Fibroblast of lung (primary cell): ENCODE data around the gene EYS. TPM values are rescaled to one million over a fixed set of nuclear protein-coding genes. Genes with fewer than 3 reads are reported as not detected.

Source experiments
- DNase-seq, 2 donors: peaks; one replicate each; pipeline versions ENCODE4 v3.0.0 to v3.0.0-alpha.2; 2010; ENCODE audit warnings: low read depth in 2 of 2
- H2AFZ ChIP-seq: 2 replicates; pipeline ENCODE4 v1.5.1; 2012; ENCODE audit warnings: low read length, control low read depth, inconsistent platforms
- H3K27ac ChIP-seq: 2 replicates; pipeline ENCODE4 v1.5.1; 2011; ENCODE audit warnings: low read length, control low read depth; ENCODE audit not compliant: insufficient read depth
- H3K27me3 ChIP-seq: 2 replicates; pipeline ENCODE4 v1.5.1; 2011; ENCODE audit warnings: mild to moderate bottlenecking, low read length; ENCODE audit not compliant: control insufficient read depth, insufficient read depth
- H3K36me3 ChIP-seq: 2 replicates; pipeline ENCODE4 v1.5.1; 2011; ENCODE audit warnings: low read length; ENCODE audit not compliant: control insufficient read depth, insufficient read depth
- H3K4me1 ChIP-seq: 2 replicates; pipeline ENCODE4 v1.5.1; 2011; ENCODE audit warnings: low read length; ENCODE audit not compliant: control insufficient read depth, insufficient read depth; ENCODE audit errors: extremely low read depth
- H3K4me2 ChIP-seq: 2 replicates; pipeline ENCODE4 v1.5.1; 2011; ENCODE audit warnings: low read length, control low read depth; ENCODE audit not compliant: insufficient read depth; ENCODE audit errors: extremely low read depth
- H3K4me3 ChIP-seq, 4 experiments: fragments of 200-600 bp in 1 of 4; sonication (generic) in 1 of 4; replicated peaks in 1 of 4; 2 replicates each; pipeline ENCODE4 v1.5.1; 2011 to 2016; ENCODE audit warnings: low read length in 4 of 4, low read depth in 3 of 4, mild to moderate bottlenecking in 3 of 4, control low read depth in 2 of 4, inconsistent platforms in 1 of 4, mixed read lengths in 1 of 4; ENCODE audit not compliant: insufficient read depth in 1 of 4; ENCODE audit errors: control extremely low read depth in 1 of 4
- H3K79me2 ChIP-seq: 2 replicates; pipeline ENCODE4 v1.5.1; 2012; ENCODE audit warnings: mild to moderate bottlenecking, low read length, inconsistent platforms; ENCODE audit not compliant: control insufficient read depth, insufficient read depth
- H3K9ac ChIP-seq: 2 replicates; pipeline ENCODE4 v1.5.1; 2011; ENCODE audit warnings: mild to moderate bottlenecking, low read length, control low read depth; ENCODE audit not compliant: insufficient read depth
- H3K9me3 ChIP-seq: 2 replicates; pipeline ENCODE4 v1.5.1; 2012; ENCODE audit warnings: low read depth, low read length; ENCODE audit not compliant: control insufficient read depth, insufficient read depth
- H4K20me1 ChIP-seq: 2 replicates; pipeline ENCODE4 v1.5.1; 2011; ENCODE audit warnings: low read length; ENCODE audit not compliant: control insufficient read depth, insufficient read depth; ENCODE audit errors: extremely low read depth
- EZH2 ChIP-seq: IDR thresholded peaks from 2 replicates; pipeline ENCODE4 v1.5.1; 2012; ENCODE audit warnings: low read length, control low read depth, mild to moderate bottlenecking; ENCODE audit errors: missing control alignments
- polyA plus RNA-seq, 2 donors: library from polyadenylated mRNA; depleted of rRNA in 1 of 2; stranded (reverse) in 1 of 2; unstranded in 1 of 2; fragments of >200 nt; gene quantifications; 2 replicates each; pipeline ENCODE4 v1.2.1, GENCODE V29; 2011 to 2012; ENCODE audit warnings: missing spikeins in 1 of 2
- total RNA-seq: library from RNA; depleted of rRNA; stranded (reverse); fragments of >200 nt; gene quantifications from 2 replicates; pipeline ENCODE4 v1.2.1, GENCODE V29; 2014
- TF ChIP-seq, protein P1 (sequence below), 2 donors: IDR thresholded peaks in 1 of 2; conservative IDR thresholded peaks in 1 of 2; 1 replicate in 1 of 2; 2 replicates in 1 of 2; pipeline ENCODE4 v1.5.1; 2011 to 2012; ENCODE audit warnings: low read length in 2 of 2, control low read depth in 1 of 2, inconsistent platforms in 1 of 2, low read depth in 1 of 2, mild to moderate bottlenecking in 1 of 2

The EYS gene
- total and polyA plus RNA-seq, 2 donors (not counting 1 experiment from before 2014, with no cell fraction given) = under 0.01 TPM; not detected in 1

- Histone ChIP-seq H3K9ac (no peak overlapping the region), H4K20me1 (no peaks in the 10 kb centered on the region), H3K27ac (no peak overlapping the region), H3K79me2 (peaks cover 14% of the 10 kb centered on the region), H3K9me3 (no peaks in the 10 kb centered on the region), H2AFZ (no peak overlapping the region), H3K27me3 (no peaks in the 10 kb centered on the region), H3K4me3 (no peak overlapping the region), H3K36me3 (no peaks in the 10 kb centered on the region), H3K4me2 (no peak overlapping the region), H3K4me1 (peaks cover 3% of the 10 kb centered on the region)
- TF ChIP-seq EZH2 = no peak
- TF ChIP-seq, protein P1, sequence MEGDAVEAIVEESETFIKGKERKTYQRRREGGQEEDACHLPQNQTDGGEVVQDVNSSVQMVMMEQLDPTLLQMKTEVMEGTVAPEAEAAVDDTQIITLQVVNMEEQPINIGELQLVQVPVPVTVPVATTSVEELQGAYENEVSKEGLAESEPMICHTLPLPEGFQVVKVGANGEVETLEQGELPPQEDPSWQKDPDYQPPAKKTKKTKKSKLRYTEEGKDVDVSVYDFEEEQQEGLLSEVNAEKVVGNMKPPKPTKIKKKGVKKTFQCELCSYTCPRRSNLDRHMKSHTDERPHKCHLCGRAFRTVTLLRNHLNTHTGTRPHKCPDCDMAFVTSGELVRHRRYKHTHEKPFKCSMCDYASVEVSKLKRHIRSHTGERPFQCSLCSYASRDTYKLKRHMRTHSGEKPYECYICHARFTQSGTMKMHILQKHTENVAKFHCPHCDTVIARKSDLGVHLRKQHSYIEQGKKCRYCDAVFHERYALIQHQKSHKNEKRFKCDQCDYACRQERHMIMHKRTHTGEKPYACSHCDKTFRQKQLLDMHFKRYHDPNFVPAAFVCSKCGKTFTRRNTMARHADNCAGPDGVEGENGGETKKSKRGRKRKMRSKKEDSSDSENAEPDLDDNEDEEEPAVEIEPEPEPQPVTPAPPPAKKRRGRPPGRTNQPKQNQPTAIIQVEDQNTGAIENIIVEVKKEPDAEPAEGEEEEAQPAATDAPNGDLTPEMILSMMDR (conservative IDR thresholded peaks at IDR 0.05 in 1 of 2, IDR thresholded peaks at IDR 0.05 in 1 of 2; ENCODE audit: low read depth in 1 of 2, low read length in 2 of 2) = no peak
- DNase-seq = no peak
These were observed 2031.9 kb downstream of the EYS start for GRCh38 chr6:63675138-63675537.

DNA sequence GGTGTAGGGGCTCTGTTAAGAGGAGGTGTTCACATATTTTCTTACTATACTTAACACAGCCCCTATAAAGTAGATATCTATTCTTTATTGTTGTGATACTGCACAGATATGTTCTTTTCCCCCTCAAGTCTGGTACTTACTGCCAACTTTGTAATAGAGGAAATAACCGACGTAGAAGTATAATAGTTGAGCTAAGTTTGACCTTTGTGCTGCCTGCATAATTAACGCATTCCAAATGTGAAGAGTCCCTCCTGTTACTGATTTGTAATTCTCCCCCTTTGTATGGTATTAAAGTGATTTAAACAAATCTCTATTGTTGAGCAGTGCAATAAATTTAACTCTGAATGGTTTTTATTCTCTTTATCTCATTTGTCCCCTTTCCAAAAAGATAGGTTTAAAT is 2032.4 kb downstream of the EYS start:
- no peaks in the 10 kb centered on the region for H3K27me3 ChIP-seq
- H3K36me3 ChIP-seq = no peaks in the 10 kb centered on the region
- H3K79me2 ChIP-seq = peaks cover 14% of the 10 kb centered on the region
- no peaks in the 10 kb centered on the region for H3K9me3 ChIP-seq
- H4K20me1 ChIP-seq = no peaks in the 10 kb centered on the region
- no peak overlapping the region for H3K4me2 ChIP-seq
- no peak overlapping the region for H3K4me3 ChIP-seq
- no peak overlapping the region for H3K9ac ChIP-seq
- no peak for DNase-seq
- no peak overlapping the region for H2AFZ ChIP-seq
- no peak overlapping the region for H3K27ac ChIP-seq
- TF ChIP-seq EZH2 = no peak
- TF ChIP-seq, protein P1 (conservative IDR thresholded peaks at IDR 0.05 in 1 of 2, IDR thresholded peaks at IDR 0.05 in 1 of 2; ENCODE audit: low read depth in 1 of 2, low read length in 2 of 2) = no peak
- peaks cover 3% of the 10 kb centered on the region for H3K4me1 ChIP-seq

DNA sequence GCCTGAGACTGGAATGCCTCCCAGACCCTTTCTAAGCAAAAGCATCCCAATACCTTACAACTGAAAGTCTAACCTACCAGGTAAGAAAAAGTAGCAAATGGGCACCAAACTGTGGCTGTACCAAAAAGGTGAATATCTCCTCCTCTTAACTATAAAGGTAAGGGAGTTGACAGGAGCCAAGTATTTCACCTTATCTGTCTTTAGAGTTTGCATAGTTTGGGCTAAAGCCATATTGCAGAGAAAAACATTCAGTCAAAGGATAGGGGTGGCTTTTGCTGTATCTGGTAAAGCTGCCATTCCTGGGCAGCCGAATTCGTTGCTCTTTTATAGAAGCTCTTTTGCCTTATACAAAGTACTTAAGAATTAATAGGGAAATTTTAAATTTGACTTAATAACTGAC is 2033.3 kb downstream of the EYS start:
- no peak overlapping the region for H3K27ac ChIP-seq
- peaks cover 3% of the 10 kb centered on the region for H3K4me1 ChIP-seq
- H3K36me3 ChIP-seq = no peaks in the 10 kb centered on the region
- no peaks in the 10 kb centered on the region for H3K9me3 ChIP-seq
- no peak overlapping the region for H3K4me3 ChIP-seq
- no peak overlapping the region for H3K4me2 ChIP-seq
- no peaks in the 10 kb centered on the region for H4K20me1 ChIP-seq
- no peaks in the 10 kb centered on the region for H3K27me3 ChIP-seq
- no peak for TF ChIP-seq EZH2
- TF ChIP-seq, protein P1 (conservative IDR thresholded peaks at IDR 0.05 in 1 of 2, IDR thresholded peaks at IDR 0.05 in 1 of 2; ENCODE audit: low read depth in 1 of 2, low read length in 2 of 2) = no peak
- peaks cover 10% of the 10 kb centered on the region for H3K79me2 ChIP-seq
- H2AFZ ChIP-seq = no peak overlapping the region
- DNase-seq = no peak
- no peak overlapping the region for H3K9ac ChIP-seq
